ENCODE data around the gene ARF3. TPM values are rescaled to one million over a fixed set of nuclear protein-coding genes. Genes with fewer than 3 reads are reported as not detected.

ARF3 gene
- total and polyA plus RNA-seq, 4 donors, result 67.9 to 319 (median 180) TPM

- Histone ChIP-seq H3K4me3 (ENCODE audit: low read depth, low read length) (no peak overlapping the region), H3K36me3 (ENCODE audit: control insufficient read depth, insufficient read depth, low read length) (no peaks in the 10 kb centered on the region), H3K27ac (ENCODE audit: low read depth, low read length) (no peak overlapping the region), H3K4me1 (ENCODE audit: control insufficient read depth, insufficient read depth, low read length) (peaks cover 34% of the 10 kb centered on the region), H3K9me3 (ENCODE audit: control insufficient read depth, insufficient read depth, low read length) (no peaks in the 10 kb centered on the region), H3K27me3 (ENCODE audit: control insufficient read depth, insufficient read depth, low read length) (peaks cover 77% of the 10 kb centered on the region)
- no peak for DNase-seq (ENCODE audit: low read depth in 4 of 6, low spot score in 6 of 6)
- 32% methylated on average over 14 of the region's 32 CpGs for WGBS (ENCODE audit: insufficient coverage)
Measured at GRCh38 chr12:48994224-48995085, 37.2 kb upstream of the ARF3 start.

- Histone ChIP-seq H3K4me3 (ENCODE audit: low read depth, low read length) (no peak overlapping the region), H3K4me1 (ENCODE audit: control insufficient read depth, insufficient read depth, low read length) (peaks cover 28% of the 10 kb centered on the region), H3K27me3 (ENCODE audit: control insufficient read depth, insufficient read depth, low read length) (peaks cover 77% of the 10 kb centered on the region), H3K27ac (ENCODE audit: low read depth, low read length) (no peak overlapping the region), H3K9me3 (ENCODE audit: control insufficient read depth, insufficient read depth, low read length) (no peaks in the 10 kb centered on the region), H3K36me3 (ENCODE audit: control insufficient read depth, insufficient read depth, low read length) (no peaks in the 10 kb centered on the region)
- no peak for DNase-seq (ENCODE audit: low read depth in 4 of 6, low spot score in 6 of 6)
- 80% methylated on average over 3 of the region's 3 CpGs for WGBS (ENCODE audit: insufficient coverage)
Measured at GRCh38 chr12:48993787-48994186, 36.5 kb upstream of the ARF3 start.

- no peak for DNase-seq (ENCODE audit: low read depth in 4 of 6, low spot score in 6 of 6)
- H3K4me1 ChIP-seq (ENCODE audit: control insufficient read depth, insufficient read depth, low read length), result peaks cover 22% of the 10 kb centered on the region
- no peaks in the 10 kb centered on the region for H3K9me3 ChIP-seq (ENCODE audit: control insufficient read depth, insufficient read depth, low read length)
- H3K27ac ChIP-seq (ENCODE audit: low read depth, low read length), result no peak overlapping the region
- H3K4me3 ChIP-seq (ENCODE audit: low read depth, low read length), result no peak overlapping the region
- 66% methylated on average over 6 of the region's 8 CpGs for WGBS (ENCODE audit: insufficient coverage)
- peaks cover 72% of the 10 kb centered on the region for H3K27me3 ChIP-seq (ENCODE audit: control insufficient read depth, insufficient read depth, low read length)
- no peaks in the 10 kb centered on the region for H3K36me3 ChIP-seq (ENCODE audit: control insufficient read depth, insufficient read depth, low read length)
Measured at GRCh38 chr12:48991247-48992050, 34.2 kb upstream of the ARF3 start.

- Histone ChIP-seq H3K4me1 (ENCODE audit: control insufficient read depth, insufficient read depth, low read length) (peaks cover 29% of the 10 kb centered on the region), H3K27ac (ENCODE audit: low read depth, low read length) (no peak overlapping the region), H3K27me3 (ENCODE audit: control insufficient read depth, insufficient read depth, low read length) (peaks cover 75% of the 10 kb centered on the region), H3K36me3 (ENCODE audit: control insufficient read depth, insufficient read depth, low read length) (no peaks in the 10 kb centered on the region), H3K9me3 (ENCODE audit: control insufficient read depth, insufficient read depth, low read length) (no peaks in the 10 kb centered on the region), H3K4me3 (ENCODE audit: low read depth, low read length) (no peak overlapping the region)
- DNase-seq (ENCODE audit: low read depth in 4 of 6, low spot score in 6 of 6), result no peak
Measured at GRCh38 chr12:48990552-48990951, 33.3 kb upstream of the ARF3 start.

- 32% methylated on average over 16 of the region's 16 CpGs for WGBS (ENCODE audit: insufficient coverage)
Measured at GRCh38 chr12:48988030-48988649, 30.9 kb upstream of the ARF3 start.

GRCh38 chr12:48986720-48987291 is 29.5 kb upstream of the ARF3 start:
- WGBS (ENCODE audit: insufficient coverage), result 9% methylated on average over 15 of the region's 23 CpGs
- Histone ChIP-seq H3K9me3 (ENCODE audit: control insufficient read depth, insufficient read depth, low read length) (no peaks in the 10 kb centered on the region), H3K4me3 (ENCODE audit: low read depth, low read length) (no peak overlapping the region), H3K27ac (ENCODE audit: low read depth, low read length) (no peak overlapping the region), H3K4me1 (ENCODE audit: control insufficient read depth, insufficient read depth, low read length) (peaks cover 28% of the 10 kb centered on the region), H3K27me3 (ENCODE audit: control insufficient read depth, insufficient read depth, low read length) (peaks cover 81% of the 10 kb centered on the region), H3K36me3 (ENCODE audit: control insufficient read depth, insufficient read depth, low read length) (no peaks in the 10 kb centered on the region)
- peak in 3 of 6 donors; percentile 57 to 90 (median 76) for DNase-seq (ENCODE audit: low read depth in 4 of 6, low spot score in 6 of 6)

More at GRCh38 chr12:48988030-48988649, 30.9 kb upstream of the ARF3 start:
- Histone ChIP-seq H3K36me3 (ENCODE audit: control insufficient read depth, insufficient read depth, low read length) (no peaks in the 10 kb centered on the region), H3K27me3 (ENCODE audit: control insufficient read depth, insufficient read depth, low read length) (peaks cover 73% of the 10 kb centered on the region), H3K4me1 (ENCODE audit: control insufficient read depth, insufficient read depth, low read length) (peaks cover 27% of the 10 kb centered on the region), H3K9me3 (ENCODE audit: control insufficient read depth, insufficient read depth, low read length) (no peaks in the 10 kb centered on the region), H3K27ac (ENCODE audit: low read depth, low read length) (no peak overlapping the region), H3K4me3 (ENCODE audit: low read depth, low read length) (no peak overlapping the region)
- DNase-seq (ENCODE audit: low read depth in 4 of 6, low spot score in 6 of 6), result peak in 2 of 6 donors; percentile 60 to 62

- H3K4me3 ChIP-seq (ENCODE audit: low read depth, low read length), result no peak overlapping the region
- H3K27me3 ChIP-seq (ENCODE audit: control insufficient read depth, insufficient read depth, low read length), result peaks cover 84% of the 10 kb centered on the region
- no peak for DNase-seq (ENCODE audit: low read depth in 4 of 6, low spot score in 6 of 6)
- no peaks in the 10 kb centered on the region for H3K9me3 ChIP-seq (ENCODE audit: control insufficient read depth, insufficient read depth, low read length)
- WGBS (ENCODE audit: insufficient coverage), result 56% methylated on average over 2 of the region's 2 CpGs
- H3K36me3 ChIP-seq (ENCODE audit: control insufficient read depth, insufficient read depth, low read length), result no peaks in the 10 kb centered on the region
- H3K27ac ChIP-seq (ENCODE audit: low read depth, low read length), result no peak overlapping the region
- peaks cover 37% of the 10 kb centered on the region for H3K4me1 ChIP-seq (ENCODE audit: control insufficient read depth, insufficient read depth, low read length)
Measured at GRCh38 chr12:48985901-48986300, 28.6 kb upstream of the ARF3 start.

GRCh38 chr12:48985475-48985897 is 28.2 kb upstream of the ARF3 start:
- WGBS (ENCODE audit: insufficient coverage), result 8% methylated on average over 6 of the region's 10 CpGs
- H3K27ac ChIP-seq (ENCODE audit: low read depth, low read length), result no peak overlapping the region

GRCh38 chr12:48982397-48983080 is 25.3 kb upstream of the ARF3 start:
- Histone ChIP-seq H3K4me1 (ENCODE audit: control insufficient read depth, insufficient read depth, low read length) (peaks cover 65% of the 10 kb centered on the region), H3K4me3 (ENCODE audit: low read depth, low read length) (no peak overlapping the region), H3K27me3 (ENCODE audit: control insufficient read depth, insufficient read depth, low read length) (peaks cover 94% of the 10 kb centered on the region), H3K27ac (ENCODE audit: low read depth, low read length) (no peak overlapping the region), H3K9me3 (ENCODE audit: control insufficient read depth, insufficient read depth, low read length) (no peaks in the 10 kb centered on the region), H3K36me3 (ENCODE audit: control insufficient read depth, insufficient read depth, low read length) (peaks cover 3% of the 10 kb centered on the region)
- WGBS (ENCODE audit: insufficient coverage), result 58% methylated on average over 5 of the region's 6 CpGs
- DNase-seq (ENCODE audit: low read depth in 4 of 6, low spot score in 6 of 6), result no peak

More at GRCh38 chr12:48985475-48985897, 28.2 kb upstream of the ARF3 start:
- Histone ChIP-seq H3K4me3 (ENCODE audit: low read depth, low read length) (no peak overlapping the region), H3K4me1 (ENCODE audit: control insufficient read depth, insufficient read depth, low read length) (peaks cover 42% of the 10 kb centered on the region), H3K9me3 (ENCODE audit: control insufficient read depth, insufficient read depth, low read length) (no peaks in the 10 kb centered on the region), H3K27me3 (ENCODE audit: control insufficient read depth, insufficient read depth, low read length) (peaks cover 86% of the 10 kb centered on the region), H3K36me3 (ENCODE audit: control insufficient read depth, insufficient read depth, low read length) (no peaks in the 10 kb centered on the region)
- DNase-seq (ENCODE audit: low read depth in 4 of 6, low spot score in 6 of 6), result peak in 2 of 6 donors; percentile 6 to 63
